Progenitor cell of endocrine pancreas (in vitro differentiated cells): ENCODE measurements around the gene MS4A4A. TPM values are rescaled to one million over a fixed set of nuclear protein-coding genes. Genes with fewer than 3 reads are reported as not detected.
"Not testable (repeated sequence)": the region's sequence is repeated elsewhere in the genome, so short reads cannot be mapped to it uniquely, and the experiment has no call there.

Experiments
- DNase-seq: peaks from one replicate; pipeline ENCODE4 v3.0.0; 2021; ENCODE audit warnings: low spot score; ENCODE audit not compliant: unreplicated experiment
- H3K27ac Mint-ChIP-seq: 2 replicates; pipeline ENCODE4 v1.8.0; 2021; ENCODE audit warnings: mild to moderate bottlenecking, moderate library complexity, mixed read lengths
- H3K27me3 Mint-ChIP-seq: 2 replicates; pipeline ENCODE4 v1.8.0; 2021; ENCODE audit warnings: mixed read lengths
- H3K36me3 Mint-ChIP-seq: 2 replicates; pipeline ENCODE4 v1.8.0; 2022; ENCODE audit warnings: mixed read lengths; ENCODE audit not compliant: insufficient read depth
- H3K4me1 Mint-ChIP-seq: 2 replicates; pipeline ENCODE4 v1.8.0; 2021; ENCODE audit warnings: low read depth, mixed read lengths
- H3K4me3 Mint-ChIP-seq: 2 replicates; pipeline ENCODE4 v1.8.0; 2021; ENCODE audit warnings: low read depth, mild to moderate bottlenecking, moderate library complexity, mixed read lengths
- H3K9me3 Mint-ChIP-seq: 2 replicates; pipeline ENCODE4 v1.8.0; 2021; ENCODE audit warnings: low read depth, mixed read lengths
- total RNA-seq: library from RNA; stranded (reverse); gene quantifications from 2 replicates; pipeline ENCODE4 v1.2.1, GENCODE V29; 2021
- TF ChIP-seq, protein P1 (sequence below): fragments of 200-600 bp; sonication (generic); IDR thresholded peaks from one replicate; pipeline ENCODE4 v1.5.0; 2021; ENCODE audit warnings: antibody characterized with exemption, mild to moderate bottlenecking; ENCODE audit not compliant: unreplicated experiment

The MS4A4A gene
- total RNA-seq, 1 donor from 2014 or later, result not detected

DNA sequence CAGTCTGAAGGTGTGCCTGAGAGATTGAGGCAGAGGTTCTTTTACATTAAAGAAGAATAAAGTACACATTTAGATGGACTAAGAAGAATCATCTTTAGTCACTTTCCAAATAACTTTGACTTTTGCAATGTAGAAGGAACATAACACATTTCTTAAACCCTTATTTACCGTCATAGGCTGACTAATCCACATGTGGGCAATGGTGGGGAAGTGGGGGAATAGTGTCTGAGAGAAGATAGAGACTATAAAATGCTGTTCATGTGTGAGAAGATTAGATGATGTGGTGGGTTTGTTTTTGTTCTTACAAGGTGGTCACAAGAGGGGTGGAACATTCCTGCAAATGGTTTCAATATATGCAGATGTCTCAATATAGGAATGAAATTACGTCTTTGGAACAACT, 1.8 kb downstream of the MS4A4A start:
- TF ChIP-seq, protein P1, sequence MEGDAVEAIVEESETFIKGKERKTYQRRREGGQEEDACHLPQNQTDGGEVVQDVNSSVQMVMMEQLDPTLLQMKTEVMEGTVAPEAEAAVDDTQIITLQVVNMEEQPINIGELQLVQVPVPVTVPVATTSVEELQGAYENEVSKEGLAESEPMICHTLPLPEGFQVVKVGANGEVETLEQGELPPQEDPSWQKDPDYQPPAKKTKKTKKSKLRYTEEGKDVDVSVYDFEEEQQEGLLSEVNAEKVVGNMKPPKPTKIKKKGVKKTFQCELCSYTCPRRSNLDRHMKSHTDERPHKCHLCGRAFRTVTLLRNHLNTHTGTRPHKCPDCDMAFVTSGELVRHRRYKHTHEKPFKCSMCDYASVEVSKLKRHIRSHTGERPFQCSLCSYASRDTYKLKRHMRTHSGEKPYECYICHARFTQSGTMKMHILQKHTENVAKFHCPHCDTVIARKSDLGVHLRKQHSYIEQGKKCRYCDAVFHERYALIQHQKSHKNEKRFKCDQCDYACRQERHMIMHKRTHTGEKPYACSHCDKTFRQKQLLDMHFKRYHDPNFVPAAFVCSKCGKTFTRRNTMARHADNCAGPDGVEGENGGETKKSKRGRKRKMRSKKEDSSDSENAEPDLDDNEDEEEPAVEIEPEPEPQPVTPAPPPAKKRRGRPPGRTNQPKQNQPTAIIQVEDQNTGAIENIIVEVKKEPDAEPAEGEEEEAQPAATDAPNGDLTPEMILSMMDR, result no peak
- Mint-ChIP-seq H3K4me3 (no peak overlapping the region), H3K36me3 (no peaks in the 10 kb centered on the region), H3K4me1 (peaks cover 2% of the 10 kb centered on the region), H3K27me3 (no peaks in the 10 kb centered on the region), H3K9me3 (peaks cover 13% of the 10 kb centered on the region), H3K27ac (no peak overlapping the region)
- DNase-seq, result no peak

DNA sequence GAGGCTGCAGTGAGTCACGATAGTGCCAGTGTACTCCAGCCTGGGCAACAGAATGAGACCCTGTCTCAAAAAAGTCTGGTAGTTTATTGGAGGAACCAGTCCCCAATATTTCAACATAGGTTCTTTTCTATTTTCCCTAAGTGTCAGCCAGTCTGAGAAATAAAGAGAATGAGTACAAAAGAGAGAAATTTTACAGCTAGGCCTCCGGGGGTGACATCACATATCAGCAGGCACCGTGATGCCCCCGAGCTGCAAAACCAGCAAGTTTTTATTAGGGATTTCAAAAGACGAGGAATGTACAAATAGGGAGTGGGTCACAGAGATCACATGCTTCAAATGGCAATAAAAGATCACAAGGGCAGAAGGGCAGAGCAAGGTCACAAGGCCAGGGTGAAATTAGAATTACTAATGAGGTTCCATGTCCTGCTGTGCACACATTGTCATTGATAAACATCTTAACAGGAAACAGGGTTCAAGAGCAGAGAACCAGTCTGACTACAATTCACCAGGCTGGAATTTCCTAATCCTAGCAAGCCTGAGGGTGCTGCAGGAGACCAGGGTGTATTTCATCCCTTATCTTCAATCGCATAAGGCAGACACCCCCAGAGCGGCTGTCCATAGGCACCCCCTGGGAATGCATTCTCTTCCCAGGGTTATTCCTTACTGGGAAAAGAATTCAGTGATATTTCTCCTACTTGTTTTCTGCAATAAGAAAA, 5.1 kb downstream of the MS4A4A start:
- H3K36me3 Mint-ChIP-seq, DNase-seq, H3K27me3 Mint-ChIP-seq, H3K4me3 Mint-ChIP-seq, H3K27ac Mint-ChIP-seq, H3K4me1 Mint-ChIP-seq: not testable (repeated sequence)
- H3K9me3 Mint-ChIP-seq, result peaks cover 27% of the 10 kb centered on the region

DNA sequence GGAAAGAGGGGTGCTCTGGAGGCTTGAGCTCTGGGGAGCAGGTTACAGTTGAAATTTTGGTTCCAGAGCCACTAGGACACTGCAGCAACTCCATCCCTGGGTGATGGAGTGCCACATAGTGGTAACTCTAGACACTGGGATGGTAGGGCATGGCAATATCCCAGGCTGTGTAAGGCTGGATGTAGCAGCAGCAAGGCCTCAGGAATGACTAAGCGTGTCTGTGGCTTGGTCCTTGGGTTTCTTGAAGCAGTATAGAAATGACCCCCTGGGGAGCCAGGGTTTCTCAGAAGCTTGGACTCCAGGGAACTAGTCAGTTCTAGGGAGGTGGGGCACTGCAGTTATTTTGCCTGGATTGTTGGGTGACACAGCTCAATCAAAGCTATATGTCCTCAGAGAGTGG, 8.1 kb downstream of the MS4A4A start:
- no peak overlapping the region for H3K4me3 Mint-ChIP-seq
- no peaks in the 10 kb centered on the region for H3K27me3 Mint-ChIP-seq
- TF ChIP-seq, protein P1, result no peak
- H3K9me3 Mint-ChIP-seq, result peaks cover 27% of the 10 kb centered on the region
- no peaks in the 10 kb centered on the region for H3K36me3 Mint-ChIP-seq
- no peak for DNase-seq
- H3K27ac Mint-ChIP-seq, result no peak overlapping the region
- H3K4me1 Mint-ChIP-seq, result peaks cover 4% of the 10 kb centered on the region

DNA sequence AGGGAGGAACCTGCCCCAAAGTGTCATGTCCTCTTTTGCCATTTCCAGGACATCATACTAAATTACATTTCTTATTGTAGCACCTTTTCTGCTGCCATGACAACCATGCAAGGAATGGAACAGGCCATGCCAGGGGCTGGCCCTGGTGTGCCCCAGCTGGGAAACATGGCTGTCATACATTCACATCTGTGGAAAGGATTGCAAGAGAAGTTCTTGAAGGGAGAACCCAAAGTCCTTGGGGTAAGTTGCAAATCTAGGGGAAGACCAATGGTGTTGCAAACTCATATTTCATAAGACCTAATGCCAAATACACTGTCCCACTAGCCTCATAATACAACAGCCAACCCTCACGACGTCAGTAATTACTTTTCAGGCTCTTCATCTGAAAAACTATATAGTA, 11.7 kb downstream of the MS4A4A start:
- no peak for DNase-seq
- no peaks in the 10 kb centered on the region for H3K27me3 Mint-ChIP-seq
- H3K36me3 Mint-ChIP-seq, result no peaks in the 10 kb centered on the region
- H3K9me3 Mint-ChIP-seq, result peaks cover 14% of the 10 kb centered on the region
- no peak overlapping the region for H3K27ac Mint-ChIP-seq
- TF ChIP-seq, protein P1, result no peak
- H3K4me1 Mint-ChIP-seq, result peaks cover 2% of the 10 kb centered on the region
- no peak overlapping the region for H3K4me3 Mint-ChIP-seq

DNA sequence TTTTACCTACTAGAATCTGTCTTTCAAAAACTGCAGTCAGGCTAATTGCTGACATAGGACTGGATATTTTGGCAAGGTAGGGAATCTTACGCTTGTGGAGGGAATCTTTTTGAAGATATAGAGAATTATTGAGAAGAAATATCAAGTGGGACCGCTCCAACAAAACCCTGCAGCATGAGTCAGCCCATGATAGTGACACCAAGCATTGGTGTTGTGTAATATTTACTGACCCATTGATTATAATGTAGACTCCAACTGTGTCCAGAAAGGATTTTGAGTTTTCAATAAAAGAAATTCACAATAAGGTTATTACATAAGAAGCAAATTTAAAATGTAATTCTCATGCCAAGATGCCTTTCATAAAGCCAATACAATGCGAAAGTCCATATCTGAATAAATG, 20.7 kb downstream of the MS4A4A start:
- Mint-ChIP-seq H3K27ac (no peak overlapping the region), H3K9me3 (no peaks in the 10 kb centered on the region), H3K36me3 (no peaks in the 10 kb centered on the region), H3K4me1 (no peaks in the 10 kb centered on the region), H3K27me3 (no peaks in the 10 kb centered on the region), H3K4me3 (no peak overlapping the region)
- no peak for DNase-seq
- TF ChIP-seq, protein P1, result no peak

DNA sequence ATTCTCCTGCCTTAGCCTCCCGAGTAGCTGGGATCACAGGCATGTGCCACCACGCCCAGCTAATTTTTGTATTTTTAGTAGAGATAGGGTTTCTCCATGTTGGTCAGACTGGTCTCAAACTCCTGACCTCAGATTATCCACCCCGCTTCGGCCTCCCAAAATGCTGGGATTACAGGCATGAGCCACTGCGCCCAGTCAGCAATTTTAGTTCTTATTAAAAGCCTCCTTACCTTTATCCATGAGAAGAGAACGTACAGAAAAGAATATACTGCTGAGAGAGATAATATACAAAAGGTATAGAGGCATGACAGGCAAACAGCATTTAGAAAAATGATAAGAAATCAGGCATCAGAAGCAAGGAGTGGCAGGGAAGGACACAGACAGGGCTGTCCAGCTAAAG, 21.4 kb downstream of the MS4A4A start:
- not testable (repeated sequence) for H3K36me3 Mint-ChIP-seq, H3K4me3 Mint-ChIP-seq, DNase-seq, H3K4me1 Mint-ChIP-seq, H3K27me3 Mint-ChIP-seq, H3K27ac Mint-ChIP-seq, H3K9me3 Mint-ChIP-seq
